A549 (cell line): ENCODE results near the gene KDM4D. TPM values are rescaled to one million over a fixed set of nuclear protein-coding genes. Genes with fewer than 3 reads are reported as not detected.

ENCODE experiments used
- ATAC-seq, 2 experiments: fragments of 200-7000 bp in 1 of 2; fragments of >200 bp in 1 of 2; cut with Nextera tagmentation in 1 of 2; cut with Tn5 transposase in 1 of 2; 3 replicates each; pipeline versions ENCODE4 v1.8.0 to v1.9.1; 2018 to 2020; ENCODE audit warnings: mild to moderate bottlenecking in 1 of 2, moderate library complexity in 1 of 2
- CTCF ChIA-PET: fragments of 300-600 bp; sonication (Branson Sonifier 250); formaldehyde crosslinking; extraction: SDS; loops from one replicate; lab custom pipeline; 2021; ENCODE audit warnings: antibody characterized with exemption, inconsistent platforms; lab: Yijun Ruan, JAX
- POLR2A ChIA-PET: fragments of 350-600 bp; formaldehyde crosslinking; extraction: SDS; loops from one replicate; lab custom pipeline; 2021; ENCODE audit warnings: antibody characterized with exemption, inconsistent platforms; lab: Yijun Ruan, JAX
- DNase-seq, 2 experiments: peaks; one replicate each; pipeline versions ENCODE4 v3.0.0 to v3.0.0-alpha.2; 2011 to 2016; ENCODE audit warnings: low read depth in 1 of 2, low spot score in 1 of 2
- FAIRE-seq: peaks from 2 replicates; lab custom pipeline; 2011; peaks lifted over from hg19 to GRCh38; lab: Jason Lieb, UNC
- H3K27ac ChIP-seq, 2 experiments: fragments of >200 bp; sonication (Bioruptor Twin); formaldehyde crosslinking; 3 replicates each; pipeline ENCODE4 v1.5.1; 2016 to 2017
- H3K4me1 ChIP-seq: fragments of >200 bp; sonication (Bioruptor Twin); formaldehyde crosslinking; 3 replicates; pipeline ENCODE4 v1.6.1; 2016
- H3K4me2 ChIP-seq: fragments of >200 bp; sonication (Bioruptor Twin); formaldehyde crosslinking; 3 replicates; pipeline ENCODE4 v1.6.1; 2016
- H3K4me3 ChIP-seq: fragments of >200 bp; sonication (Bioruptor Twin); formaldehyde crosslinking; 3 replicates; pipeline ENCODE4 v1.5.1; 2016
- H3K9me3 ChIP-seq: fragments of >200 bp; sonication (Bioruptor Twin); formaldehyde crosslinking; 3 replicates; pipeline ENCODE4 v1.6.1; 2016
- BHLHE40 ChIP-seq: IDR thresholded peaks from 2 replicates; pipeline ENCODE4 v1.6.1; 2012; ENCODE audit warnings: low read depth, low read length, inconsistent platforms
- CBX2 ChIP-seq: fragments of 200-600 bp; sonication (generic); IDR thresholded peaks from 2 replicates; pipeline ENCODE4 v1.6.1; 2016; ENCODE audit warnings: low read depth, mild to moderate bottlenecking, borderline replicate concordance
- CBX8 ChIP-seq: fragments of 200-600 bp; sonication (generic); IDR thresholded peaks from 2 replicates; pipeline ENCODE4 v1.6.1; 2016
- EHMT2 ChIP-seq: fragments of 200-600 bp; sonication (generic); IDR thresholded peaks from 2 replicates; pipeline ENCODE4 v1.6.1; 2016; ENCODE audit warnings: antibody characterized with exemption, low read depth, mild to moderate bottlenecking, moderate library complexity
- FOXS1 ChIP-seq: fragments of 250-450 bp; sonication (Bioruptor Pico); IDR thresholded peaks from 2 replicates; pipeline ENCODE4 v1.5.0; 2020; ENCODE audit warnings: mild to moderate bottlenecking, moderate library complexity
- HDAC2 ChIP-seq: fragments of 200-600 bp; sonication (generic); IDR thresholded peaks from 2 replicates; pipeline ENCODE4 v1.6.1; 2016
- HOXA7 ChIP-seq: fragments of 250-450 bp; sonication (Bioruptor Pico); IDR thresholded peaks from 2 replicates; pipeline ENCODE4 v1.5.0; 2020; ENCODE audit warnings: mild to moderate bottlenecking, moderate library complexity
- HOXB13 ChIP-seq: fragments of 250-450 bp; sonication (Bioruptor Pico); IDR thresholded peaks from 2 replicates; pipeline ENCODE4 v1.5.0; 2020; ENCODE audit warnings: low read depth, mild to moderate bottlenecking, moderate library complexity
- KDM1A ChIP-seq: fragments of 200-600 bp; sonication (generic); IDR thresholded peaks from 2 replicates; pipeline ENCODE4 v1.6.1; 2016; ENCODE audit warnings: low read depth, mild to moderate bottlenecking
- MAFK ChIP-seq: fragments of 450-650 bp; IDR thresholded peaks from 2 replicates; pipeline ENCODE4 v1.6.1; 2014; ENCODE audit not compliant: partially characterized antibody
- MAZ ChIP-seq: fragments of 150-350 bp; IDR thresholded peaks from 2 replicates; pipeline ENCODE4 v1.6.1; 2014; ENCODE audit warnings: antibody characterized with exemption, low read depth, low read length, borderline replicate concordance
- NFE2L2 ChIP-seq: fragments of 150-350 bp; conservative IDR thresholded peaks from 2 replicates; pipeline ENCODE4 v1.6.1; 2014; ENCODE audit warnings: low read length
- RFX5 ChIP-seq: fragments of 450-650 bp; IDR thresholded peaks from 2 replicates; pipeline ENCODE4 v1.7.1; 2014; ENCODE audit warnings: antibody characterized with exemption, mild to moderate bottlenecking, moderate library complexity
- SREBF2 ChIP-seq: fragments of 450-650 bp; IDR thresholded peaks from 2 replicates; pipeline ENCODE4 v1.6.1; 2014; ENCODE audit warnings: mild to moderate bottlenecking, moderate library complexity
- ZNF302 ChIP-seq: fragments of 250-450 bp; sonication (Bioruptor Pico); IDR thresholded peaks from 2 replicates; pipeline ENCODE4 v1.9.0; 2021; ENCODE audit warnings: inconsistent platforms, mild to moderate bottlenecking, moderate library complexity
- ZSCAN20 ChIP-seq: fragments of 250-450 bp; sonication (Bioruptor Pico); IDR thresholded peaks from 2 replicates; pipeline ENCODE4 v1.8.0; 2022; ENCODE audit warnings: mild to moderate bottlenecking, moderate library complexity
- WGBS: methylation state at CpG from one replicate; pipeline ENCODE4 v1.1.6; 2017; ENCODE audit errors: missing lambda C conversion rate; 5-methylcytosine and 5-hydroxymethylcytosine counted together
- polyA plus RNA-seq, 4 experiments: library from polyadenylated mRNA; depleted of rRNA in 3 of 4; stranded (reverse); fragments of >200 nt; fragmentation: RNase III in 1 of 4; extraction: RNeasy Plus Mini Kit Qiagen cat#74134 plus additional on column Dnase treatment in 1 of 4; gene quantifications; 2 replicates in 3 of 4; 3 replicates in 1 of 4; pipeline ENCODE4 v1.2.3, GENCODE V29; 2011 to 2017
- TF ChIP-seq, protein P1 (sequence below): IDR thresholded peaks from 2 replicates; pipeline ENCODE4 v1.6.1; 2012
- TF ChIP-seq, protein P2 (sequence below): fragments of 450-650 bp; IDR thresholded peaks from 2 replicates; pipeline ENCODE4 v1.6.1; 2014; ENCODE audit warnings: antibody characterized with exemption
- TF ChIP-seq, protein P3 (sequence below): fragments of 150-350 bp; IDR thresholded peaks from 2 replicates; pipeline ENCODE4 v1.6.1; 2014; ENCODE audit warnings: low read depth, mild to moderate bottlenecking, low read length
- TF ChIP-seq, protein P4 (sequence below): IDR thresholded peaks from 2 replicates; pipeline ENCODE4 v1.6.1; 2012
- TF ChIP-seq, protein P5 (sequence below): fragments of >200 bp; sonication (Bioruptor Twin); formaldehyde crosslinking; IDR thresholded peaks from 3 replicates; pipeline ENCODE4 v1.6.1; 2016
- TF ChIP-seq, protein P6 (sequence below): fragments of 250-450 bp; sonication (Bioruptor Pico); IDR thresholded peaks from 2 replicates; pipeline ENCODE4 v1.5.0; 2021; ENCODE audit warnings: mild to moderate bottlenecking, moderate library complexity, borderline replicate concordance

KDM4D gene
- polyA plus RNA-seq, 2 of the 4 experiments (the other 2 are of a cell fraction): 0.58 to 1.1 TPM

DNA sequence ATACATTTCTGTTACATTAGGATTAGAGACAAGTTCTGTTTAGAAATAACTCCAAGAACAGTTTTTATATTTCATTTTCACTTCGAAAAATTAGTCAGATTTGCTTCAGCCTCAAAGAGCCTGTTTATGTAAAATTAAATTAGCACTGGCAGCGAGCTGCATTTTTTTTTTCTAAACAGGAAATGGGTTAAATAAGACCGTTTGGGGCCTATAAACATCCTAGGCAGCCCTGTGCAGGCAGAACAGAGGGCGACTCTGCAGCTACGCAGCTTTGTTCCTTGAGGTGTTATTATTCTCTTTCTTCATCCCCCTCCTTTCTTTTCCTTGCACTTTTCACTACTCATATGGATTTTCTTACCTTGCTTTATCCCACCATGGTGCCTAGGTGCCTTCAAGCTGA is 48.9 kb upstream of the KDM4D start:
- H3K9me3 ChIP-seq: no peaks in the 10 kb centered on the region
- no peak overlapping the region for H3K4me2 ChIP-seq
- no peak for TF ChIP-seq FOXS1 (CRISPR knock-in tag)
- TF ChIP-seq, protein P1, sequence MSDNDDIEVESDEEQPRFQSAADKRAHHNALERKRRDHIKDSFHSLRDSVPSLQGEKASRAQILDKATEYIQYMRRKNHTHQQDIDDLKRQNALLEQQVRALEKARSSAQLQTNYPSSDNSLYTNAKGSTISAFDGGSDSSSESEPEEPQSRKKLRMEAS: no peak
- TF ChIP-seq, protein P2, sequence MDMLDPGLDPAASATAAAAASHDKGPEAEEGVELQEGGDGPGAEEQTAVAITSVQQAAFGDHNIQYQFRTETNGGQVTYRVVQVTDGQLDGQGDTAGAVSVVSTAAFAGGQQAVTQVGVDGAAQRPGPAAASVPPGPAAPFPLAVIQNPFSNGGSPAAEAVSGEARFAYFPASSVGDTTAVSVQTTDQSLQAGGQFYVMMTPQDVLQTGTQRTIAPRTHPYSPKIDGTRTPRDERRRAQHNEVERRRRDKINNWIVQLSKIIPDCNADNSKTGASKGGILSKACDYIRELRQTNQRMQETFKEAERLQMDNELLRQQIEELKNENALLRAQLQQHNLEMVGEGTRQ: no peak
- TF ChIP-seq NFE2L2: no peak
- TF ChIP-seq HDAC2: no peak
- TF ChIP-seq, all 56 proteins: peak for 0
- Histone ChIP-seq H3K27ac (no peak overlapping the region), H3K4me1 (no peaks in the 10 kb centered on the region), H3K4me3 (no peak overlapping the region)
- ATAC-seq (no peak), DNase-seq (no peak), FAIRE-seq (no peak)
- WGBS: 45% methylated on average over 5 of the region's 5 CpGs
- POLR2A ChIA-PET: no interaction called here
- CTCF ChIA-PET: no interaction called here

DNA sequence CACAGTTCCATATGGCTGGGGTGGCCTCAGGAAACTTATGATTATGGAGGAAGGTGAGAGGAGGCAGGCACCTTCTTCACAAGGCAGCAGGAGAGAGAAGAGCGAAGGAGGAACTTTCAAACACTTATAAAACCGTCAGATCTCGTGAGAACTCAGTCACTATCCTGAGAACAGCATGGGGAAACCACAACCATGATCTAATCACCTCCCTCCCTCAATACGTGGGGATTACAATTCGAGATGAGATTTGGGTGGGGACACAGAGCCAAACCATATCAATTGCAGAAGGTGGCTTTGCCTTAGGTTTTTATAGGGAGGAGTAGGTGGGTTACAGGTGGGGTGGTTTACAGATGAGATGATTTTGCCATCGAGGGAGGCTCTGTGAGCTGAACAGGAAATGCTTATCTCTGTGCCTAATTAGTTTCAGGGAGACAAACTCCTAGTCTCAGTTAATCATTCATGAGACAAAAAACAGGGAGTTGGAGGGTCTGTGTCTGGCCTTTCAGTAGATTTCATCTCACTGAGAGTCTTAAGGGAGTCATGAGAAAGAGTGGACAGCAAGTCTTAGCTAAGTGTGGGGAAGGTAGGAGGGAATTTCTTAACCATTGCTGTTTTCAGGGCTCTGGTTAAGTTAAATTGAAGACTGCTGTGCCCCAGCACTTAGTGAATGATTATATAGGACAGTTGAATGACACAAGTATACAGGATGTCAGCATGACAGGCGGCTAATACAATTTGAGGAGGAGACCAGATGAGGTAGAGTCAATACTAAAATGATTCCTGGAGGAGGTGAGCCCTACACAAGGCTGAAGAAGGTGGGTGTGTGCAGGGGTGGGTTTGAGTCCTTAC is 47.9 kb upstream of the KDM4D start:
- Histone ChIP-seq H3K9me3 (no peaks in the 10 kb centered on the region), H3K27ac (no peak overlapping the region), H3K4me3 (no peak overlapping the region), H3K4me1 (no peaks in the 10 kb centered on the region), H3K4me2 (no peak overlapping the region)
- ChIA-PET POLR2A (no interaction called here), CTCF (no interaction called here)
- FAIRE-seq: no peak
- DNase-seq: no peak
- 31% methylated on average over 7 of the region's 7 CpGs for WGBS
- ATAC-seq: no peak
- TF ChIP-seq, protein P3, sequence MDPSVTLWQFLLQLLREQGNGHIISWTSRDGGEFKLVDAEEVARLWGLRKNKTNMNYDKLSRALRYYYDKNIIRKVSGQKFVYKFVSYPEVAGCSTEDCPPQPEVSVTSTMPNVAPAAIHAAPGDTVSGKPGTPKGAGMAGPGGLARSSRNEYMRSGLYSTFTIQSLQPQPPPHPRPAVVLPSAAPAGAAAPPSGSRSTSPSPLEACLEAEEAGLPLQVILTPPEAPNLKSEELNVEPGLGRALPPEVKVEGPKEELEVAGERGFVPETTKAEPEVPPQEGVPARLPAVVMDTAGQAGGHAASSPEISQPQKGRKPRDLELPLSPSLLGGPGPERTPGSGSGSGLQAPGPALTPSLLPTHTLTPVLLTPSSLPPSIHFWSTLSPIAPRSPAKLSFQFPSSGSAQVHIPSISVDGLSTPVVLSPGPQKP: no peak
- TF ChIP-seq CBX2 (no peak), RFX5 (no peak), MAZ (no peak), HOXA7 (CRISPR knock-in tag) (no peak), KDM1A (no peak), EHMT2 (no peak), MAFK (no peak), HOXB13 (CRISPR knock-in tag) (no peak), BHLHE40 (no peak), ZSCAN20 (CRISPR knock-in tag) (no peak), ZNF302 (CRISPR knock-in tag) (no peak), SREBF2 (no peak), HDAC2 (no peak), CBX8 (no peak)
- TF ChIP-seq, protein P4, sequence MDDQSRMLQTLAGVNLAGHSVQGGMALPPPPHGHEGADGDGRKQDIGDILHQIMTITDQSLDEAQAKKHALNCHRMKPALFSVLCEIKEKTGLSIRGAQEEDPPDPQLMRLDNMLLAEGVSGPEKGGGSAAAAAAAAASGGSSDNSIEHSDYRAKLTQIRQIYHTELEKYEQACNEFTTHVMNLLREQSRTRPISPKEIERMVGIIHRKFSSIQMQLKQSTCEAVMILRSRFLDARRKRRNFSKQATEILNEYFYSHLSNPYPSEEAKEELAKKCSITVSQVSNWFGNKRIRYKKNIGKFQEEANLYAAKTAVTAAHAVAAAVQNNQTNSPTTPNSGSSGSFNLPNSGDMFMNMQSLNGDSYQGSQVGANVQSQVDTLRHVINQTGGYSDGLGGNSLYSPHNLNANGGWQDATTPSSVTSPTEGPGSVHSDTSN: no peak
- TF ChIP-seq, protein P5, sequence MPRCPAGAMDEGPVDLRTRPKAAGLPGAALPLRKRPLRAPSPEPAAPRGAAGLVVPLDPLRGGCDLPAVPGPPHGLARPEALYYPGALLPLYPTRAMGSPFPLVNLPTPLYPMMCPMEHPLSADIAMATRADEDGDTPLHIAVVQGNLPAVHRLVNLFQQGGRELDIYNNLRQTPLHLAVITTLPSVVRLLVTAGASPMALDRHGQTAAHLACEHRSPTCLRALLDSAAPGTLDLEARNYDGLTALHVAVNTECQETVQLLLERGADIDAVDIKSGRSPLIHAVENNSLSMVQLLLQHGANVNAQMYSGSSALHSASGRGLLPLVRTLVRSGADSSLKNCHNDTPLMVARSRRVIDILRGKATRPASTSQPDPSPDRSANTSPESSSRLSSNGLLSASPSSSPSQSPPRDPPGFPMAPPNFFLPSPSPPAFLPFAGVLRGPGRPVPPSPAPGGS: no peak
- TF ChIP-seq, protein P6, sequence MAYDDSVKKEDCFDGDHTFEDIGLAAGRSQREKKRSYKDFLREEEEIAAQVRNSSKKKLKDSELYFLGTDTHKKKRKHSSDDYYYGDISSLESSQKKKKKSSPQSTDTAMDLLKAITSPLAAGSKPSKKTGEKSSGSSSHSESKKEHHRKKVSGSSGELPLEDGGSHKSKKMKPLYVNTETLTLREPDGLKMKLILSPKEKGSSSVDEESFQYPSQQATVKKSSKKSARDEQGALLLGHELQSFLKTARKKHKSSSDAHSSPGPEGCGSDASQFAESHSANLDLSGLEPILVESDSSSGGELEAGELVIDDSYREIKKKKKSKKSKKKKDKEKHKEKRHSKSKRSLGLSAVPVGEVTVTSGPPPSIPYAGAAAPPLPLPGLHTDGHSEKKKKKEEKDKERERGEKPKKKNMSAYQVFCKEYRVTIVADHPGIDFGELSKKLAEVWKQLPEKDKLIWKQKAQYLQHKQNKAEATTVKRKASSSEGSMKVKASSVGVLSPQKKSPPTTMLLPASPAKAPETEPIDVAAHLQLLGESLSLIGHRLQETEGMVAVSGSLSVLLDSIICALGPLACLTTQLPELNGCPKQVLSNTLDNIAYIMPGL (CRISPR knock-in tag): no peak
- TF ChIP-seq, protein P1: no peak
